PFSK-1 (cell line): ENCODE data around the gene DOCK9.

Experiments used
- POLR2AphosphoS5 ChIP-seq: IDR thresholded peaks from 2 replicates; pipeline ENCODE4 v1.6.1; 2012; ENCODE audit warnings: low read depth, mild to moderate bottlenecking, control low read depth, low read length, moderate library complexity
- TAF1 ChIP-seq: IDR thresholded peaks from 2 replicates; pipeline ENCODE4 v1.6.1; 2012; ENCODE audit warnings: low read length, control low read depth, borderline replicate concordance; ENCODE audit not compliant: insufficient read depth
- TF ChIP-seq, protein P1 (sequence below), 2 experiments: IDR thresholded peaks; 2 replicates each; pipeline versions ENCODE4 v1.6.1 to v1.8.0; 2011 to 2012; ENCODE audit warnings: low read depth in 2 of 2, low read length in 2 of 2, control low read depth in 1 of 2, inconsistent platforms in 1 of 2, mild to moderate bottlenecking in 1 of 2, moderate library complexity in 1 of 2; ENCODE audit not compliant: insufficient read depth in 1 of 2

DNA sequence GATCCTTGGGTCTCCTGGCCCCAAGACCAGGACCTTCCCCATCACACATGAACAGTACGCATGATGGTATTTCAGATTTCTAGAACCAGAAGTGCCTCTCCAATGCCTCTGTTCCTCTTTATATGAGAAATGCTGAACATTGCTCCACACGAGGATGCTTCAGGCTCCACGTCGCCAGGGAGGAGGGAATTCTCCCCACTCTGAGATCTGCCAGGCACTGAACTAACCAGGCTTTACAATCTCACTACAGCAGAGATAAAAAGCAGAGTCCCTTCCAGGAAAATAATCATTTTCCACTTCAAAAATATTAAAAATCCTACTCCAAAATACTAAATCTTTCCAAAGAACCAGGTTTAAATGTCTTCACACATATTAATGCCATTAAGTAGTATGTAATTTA, 10.4 kb downstream of the DOCK9 start:
- TF ChIP-seq, protein P1, sequence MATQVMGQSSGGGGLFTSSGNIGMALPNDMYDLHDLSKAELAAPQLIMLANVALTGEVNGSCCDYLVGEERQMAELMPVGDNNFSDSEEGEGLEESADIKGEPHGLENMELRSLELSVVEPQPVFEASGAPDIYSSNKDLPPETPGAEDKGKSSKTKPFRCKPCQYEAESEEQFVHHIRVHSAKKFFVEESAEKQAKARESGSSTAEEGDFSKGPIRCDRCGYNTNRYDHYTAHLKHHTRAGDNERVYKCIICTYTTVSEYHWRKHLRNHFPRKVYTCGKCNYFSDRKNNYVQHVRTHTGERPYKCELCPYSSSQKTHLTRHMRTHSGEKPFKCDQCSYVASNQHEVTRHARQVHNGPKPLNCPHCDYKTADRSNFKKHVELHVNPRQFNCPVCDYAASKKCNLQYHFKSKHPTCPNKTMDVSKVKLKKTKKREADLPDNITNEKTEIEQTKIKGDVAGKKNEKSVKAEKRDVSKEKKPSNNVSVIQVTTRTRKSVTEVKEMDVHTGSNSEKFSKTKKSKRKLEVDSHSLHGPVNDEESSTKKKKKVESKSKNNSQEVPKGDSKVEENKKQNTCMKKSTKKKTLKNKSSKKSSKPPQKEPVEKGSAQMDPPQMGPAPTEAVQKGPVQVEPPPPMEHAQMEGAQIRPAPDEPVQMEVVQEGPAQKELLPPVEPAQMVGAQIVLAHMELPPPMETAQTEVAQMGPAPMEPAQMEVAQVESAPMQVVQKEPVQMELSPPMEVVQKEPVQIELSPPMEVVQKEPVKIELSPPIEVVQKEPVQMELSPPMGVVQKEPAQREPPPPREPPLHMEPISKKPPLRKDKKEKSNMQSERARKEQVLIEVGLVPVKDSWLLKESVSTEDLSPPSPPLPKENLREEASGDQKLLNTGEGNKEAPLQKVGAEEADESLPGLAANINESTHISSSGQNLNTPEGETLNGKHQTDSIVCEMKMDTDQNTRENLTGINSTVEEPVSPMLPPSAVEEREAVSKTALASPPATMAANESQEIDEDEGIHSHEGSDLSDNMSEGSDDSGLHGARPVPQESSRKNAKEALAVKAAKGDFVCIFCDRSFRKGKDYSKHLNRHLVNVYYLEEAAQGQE (IDR thresholded peaks at IDR 0.05; ENCODE audit: insufficient read depth in 1 of 2, low read depth in 2 of 2, low read length in 2 of 2) = no peak
- TF ChIP-seq POLR2AphosphoS5 (no peak), TAF1 (no peak)
